DMS53 treated with DMSO at 0.1 percent for 48 hours (cell line): ENCODE measurements around the gene C10orf120.

Experiments
- DNase-seq: peaks from one replicate; lab custom pipeline; 2025; ENCODE audit not compliant: unreplicated experiment; lab: John Stamatoyannopoulos, UW

Gene C10orf120

DNA sequence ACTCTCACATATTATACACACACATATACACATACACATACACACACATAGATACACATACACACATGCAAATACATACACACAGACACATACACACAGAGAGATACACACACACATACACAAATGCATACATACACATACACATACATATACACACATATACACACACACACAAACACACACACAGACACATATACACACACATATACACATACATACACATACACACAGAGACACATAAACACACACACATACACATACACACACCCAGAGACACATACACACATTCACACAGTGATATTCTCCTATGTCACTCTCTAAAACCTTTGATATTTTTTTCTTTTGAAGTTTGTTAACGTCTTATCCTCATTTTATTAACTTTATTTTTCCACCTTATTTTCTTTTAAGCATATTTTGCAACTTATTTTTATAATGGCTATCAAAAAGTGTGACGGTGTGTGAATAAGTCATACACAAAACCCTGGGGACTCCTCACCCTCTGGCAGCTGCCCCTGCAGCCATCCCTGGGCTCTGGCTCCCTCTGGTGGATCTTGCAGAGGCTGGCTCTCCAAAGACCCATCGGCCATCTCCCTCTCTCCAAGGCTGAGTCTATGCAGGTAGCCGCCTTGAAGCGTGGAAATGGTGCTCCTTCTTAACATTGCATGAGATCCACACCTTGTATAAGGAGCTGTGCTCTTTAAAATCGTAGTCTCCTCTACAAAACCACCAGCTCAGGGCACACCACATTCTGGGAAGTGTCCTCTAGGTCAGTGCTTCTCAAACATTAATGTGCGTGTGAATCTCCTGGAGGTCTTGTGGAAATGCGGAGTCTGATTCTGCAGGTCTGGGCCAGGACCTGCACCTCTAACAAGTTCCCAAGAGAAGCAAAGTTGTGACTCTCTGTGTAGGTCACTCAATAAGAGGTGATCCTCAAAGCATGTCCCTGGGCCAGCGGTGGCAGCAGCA lies 4.1 kb upstream of the C10orf120 start:
- DNase-seq = peak; percentile 60

GRCh38 chr10:122702275-122702674 lies 2.6 kb upstream of the C10orf120 start:
- no peak for DNase-seq

DNA sequence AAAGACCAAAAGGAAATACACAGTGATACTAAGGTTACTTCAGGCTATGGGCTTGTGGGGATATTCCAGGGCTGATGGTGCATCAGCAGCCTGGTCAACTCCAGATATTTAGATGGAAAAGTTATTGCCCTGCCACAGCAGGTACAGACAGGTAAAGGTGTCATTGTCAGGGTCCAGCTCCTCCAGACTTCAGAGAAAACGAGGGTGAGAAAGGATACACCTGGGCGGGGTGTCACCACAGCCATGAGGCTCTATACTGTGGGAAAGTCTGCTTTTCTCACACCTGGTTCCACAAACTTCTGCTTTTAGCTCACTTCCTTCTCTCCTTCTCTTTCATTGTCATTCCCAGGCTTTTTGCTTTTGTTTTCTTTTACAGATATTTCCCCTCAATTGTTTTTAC lies 2.0 kb upstream of the C10orf120 start:
- no peak for DNase-seq

DNA sequence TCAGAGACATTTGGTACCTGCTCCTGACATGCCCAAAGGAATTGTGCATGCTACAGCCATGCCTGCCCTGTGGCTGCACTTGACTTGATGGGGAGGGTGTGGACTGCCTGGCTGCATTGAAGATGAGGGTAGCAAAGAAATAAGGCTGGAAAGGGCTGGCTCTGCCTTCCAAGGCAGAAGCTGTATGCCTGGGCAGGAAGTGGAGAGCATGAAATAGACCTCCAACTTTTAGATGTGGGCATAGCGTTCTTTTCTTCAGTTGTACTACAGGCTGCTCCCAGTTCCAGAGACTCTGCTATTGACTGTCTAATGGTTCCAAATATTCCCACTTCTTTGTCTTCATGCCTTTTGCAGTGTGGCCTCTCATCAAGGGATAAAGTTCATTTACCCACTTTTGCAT lies 3.0 kb downstream of the C10orf120 start:
- no peak for DNase-seq

DNA sequence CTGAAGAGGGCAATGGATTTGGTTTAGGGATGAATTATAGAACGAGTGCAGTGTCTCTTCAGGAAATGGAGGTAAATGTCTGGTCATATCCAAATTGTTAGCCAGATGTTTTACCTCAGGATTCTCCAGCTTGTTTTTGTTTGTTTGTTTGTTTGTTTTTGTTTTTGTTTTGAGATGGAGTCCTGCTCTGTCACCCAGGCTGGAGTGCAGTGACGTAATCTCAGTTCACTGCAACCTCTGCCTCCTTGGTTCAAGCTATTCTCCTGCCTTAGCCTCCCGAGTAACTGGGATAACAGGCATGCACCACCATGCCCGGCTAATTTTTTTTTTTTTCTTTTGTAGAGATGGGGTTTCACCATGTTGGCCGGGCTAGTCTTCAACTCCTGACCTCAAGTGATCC lies 6.9 kb downstream of the C10orf120 start:
- no peak for DNase-seq

DNA sequence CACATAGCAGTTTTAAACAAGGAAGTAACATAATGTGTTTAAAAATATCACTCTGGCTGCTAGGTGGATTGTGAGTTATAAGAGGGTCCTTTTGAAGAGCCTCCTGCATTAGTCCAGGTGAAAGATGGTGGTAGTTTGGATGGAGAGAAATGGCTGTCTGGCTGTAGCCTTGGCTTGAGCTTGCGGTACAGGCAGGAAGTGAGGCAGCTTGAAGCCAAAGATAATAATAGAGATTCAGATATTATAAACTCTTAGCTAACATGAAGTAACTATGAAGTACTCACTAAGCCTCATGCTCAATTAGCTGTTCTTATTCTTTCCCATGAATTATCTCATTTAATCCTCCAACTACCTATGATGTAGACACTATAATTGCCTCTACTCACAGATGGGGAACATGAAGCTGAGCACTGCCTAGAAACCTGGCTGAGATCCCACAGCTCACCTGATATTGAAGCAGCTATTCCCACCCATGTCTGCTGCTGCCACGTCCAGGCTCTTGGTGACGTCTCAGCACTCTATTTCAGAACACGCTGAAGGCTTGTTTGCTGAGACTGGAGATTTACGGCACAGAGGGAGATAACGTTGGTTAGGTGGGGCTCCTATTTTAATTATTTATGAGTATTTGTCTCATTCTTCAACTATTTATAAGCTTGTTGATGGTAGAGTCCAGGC lies 10.4 kb downstream of the C10orf120 start:
- no peak for DNase-seq

DNA sequence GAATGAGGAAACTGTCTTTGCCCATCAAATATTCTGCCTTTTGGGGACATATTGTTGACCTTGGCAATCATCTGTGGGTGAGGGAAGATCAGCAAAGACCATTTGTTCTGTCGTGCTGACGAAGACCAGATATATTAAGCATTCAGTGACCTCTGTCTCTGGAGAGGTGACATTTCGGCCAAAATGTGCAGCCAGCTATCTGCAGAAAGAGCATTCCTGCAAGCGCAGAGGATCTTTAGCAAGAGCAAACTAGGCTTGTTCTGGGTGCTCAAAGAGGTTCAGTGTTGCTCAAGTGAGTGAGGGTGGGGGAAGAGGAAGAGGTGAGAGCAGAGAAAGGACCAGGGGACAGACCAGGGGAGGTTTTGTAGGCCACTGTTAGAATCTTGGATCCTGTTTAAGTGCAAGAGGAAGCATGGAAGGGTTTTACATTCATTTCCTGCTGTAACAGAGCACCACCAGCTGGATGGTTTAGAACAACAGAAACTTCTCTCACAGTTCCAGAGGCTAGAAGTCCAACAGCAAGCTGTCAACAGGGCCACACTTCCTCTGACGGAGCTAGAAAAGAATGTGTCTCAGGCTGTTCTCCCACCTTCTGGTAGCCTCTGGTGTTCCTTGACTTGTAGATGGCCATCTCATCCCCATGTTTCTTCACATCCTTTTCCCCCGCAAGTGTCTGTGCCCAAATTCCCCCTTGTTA lies 11.2 kb downstream of the C10orf120 start:
- DNase-seq = peak; percentile 3

DNA sequence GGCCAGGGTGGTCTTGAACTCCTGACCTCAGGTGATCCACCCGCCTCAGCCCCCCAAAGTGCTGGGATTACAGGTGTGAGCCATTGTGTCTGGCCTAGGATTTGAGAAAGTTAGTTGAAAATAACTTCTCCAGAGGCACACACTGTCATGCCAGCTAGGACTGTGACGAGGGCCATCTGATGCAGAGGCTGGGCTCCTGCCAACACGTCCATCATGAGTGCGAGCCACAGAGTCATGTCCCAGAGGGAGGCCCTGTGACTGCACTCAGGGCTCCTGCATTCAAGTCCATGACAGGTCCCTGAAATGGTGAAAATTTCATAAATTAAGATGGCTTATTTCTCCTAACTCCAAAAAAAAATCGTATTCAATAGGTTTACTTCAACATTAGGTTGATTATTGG lies 17.1 kb downstream of the C10orf120 start:
- no peak for DNase-seq

DNA sequence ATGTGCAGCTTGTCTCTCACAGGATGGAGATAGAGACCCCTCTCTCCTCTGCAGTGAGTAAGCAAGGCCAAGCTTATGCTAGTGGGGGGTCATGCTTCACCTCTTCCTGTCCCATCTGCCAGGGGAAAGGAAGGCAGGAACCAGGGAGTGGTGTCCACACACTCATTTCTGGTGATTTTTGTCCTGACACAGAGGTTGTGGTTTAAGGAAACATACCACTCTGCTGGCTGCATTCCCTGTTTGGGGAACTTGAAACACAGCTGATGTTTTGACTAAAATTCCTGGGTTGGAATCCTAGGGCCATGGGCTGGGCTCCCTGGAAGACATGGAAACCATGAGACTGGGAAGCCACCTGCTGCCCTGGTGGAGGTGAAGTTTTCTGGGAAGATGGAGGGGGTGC lies 21.4 kb downstream of the C10orf120 start:
- no peak for DNase-seq

- no peak for DNase-seq
Measured at GRCh38 chr10:122675278-122675677, 24.4 kb downstream of the C10orf120 start.

DNA sequence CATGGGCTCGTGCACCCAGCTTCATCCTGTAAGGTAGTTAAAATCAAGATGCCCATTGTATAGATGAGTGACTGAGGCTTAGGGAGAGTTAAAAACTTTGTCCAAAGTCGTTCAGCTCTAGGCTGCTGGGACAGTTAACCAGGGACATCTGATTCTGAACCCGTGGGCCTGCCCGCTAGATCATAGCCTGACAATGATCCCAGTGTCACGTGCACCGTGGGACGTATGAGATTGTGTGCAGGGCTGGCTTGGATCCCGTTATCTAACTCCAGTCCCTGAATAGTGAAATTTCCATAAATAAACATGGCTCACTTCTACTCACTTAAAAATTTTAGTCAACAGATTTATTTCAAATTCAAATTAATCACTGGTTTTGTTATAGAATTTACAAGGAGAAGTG lies 24.9 kb downstream of the C10orf120 start:
- DNase-seq = no peak

GRCh38 chr10:122673731-122674130 lies 25.9 kb downstream of the C10orf120 start:
- DNase-seq = no peak

DNA sequence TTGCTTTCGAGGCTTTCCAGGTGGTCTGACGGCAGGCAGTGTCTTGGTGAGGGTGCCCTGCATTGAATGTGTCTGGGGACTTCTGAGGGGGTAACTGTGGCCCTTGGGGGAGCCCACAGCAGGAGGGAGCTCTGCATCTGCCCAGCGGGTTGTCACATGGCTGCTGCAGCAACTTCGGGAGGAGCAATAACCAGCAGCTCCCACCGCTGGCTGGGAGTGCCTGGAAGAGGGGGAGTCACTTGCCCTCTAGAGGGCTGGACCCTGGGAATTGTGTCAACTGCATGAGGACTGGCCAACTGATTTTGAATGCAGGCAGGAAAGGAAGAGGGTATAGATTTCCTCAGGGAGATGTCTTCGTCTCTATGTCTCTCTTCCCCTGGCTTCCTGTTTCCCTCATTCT lies 26.4 kb downstream of the C10orf120 start:
- no peak for DNase-seq

- no peak for DNase-seq
Measured at GRCh38 chr10:122672655-122673054, 27.0 kb downstream of the C10orf120 start.

- no peak for DNase-seq
Measured at GRCh38 chr10:122671355-122671754, 28.3 kb downstream of the C10orf120 start.

GRCh38 chr10:122669842-122670241 lies 29.8 kb downstream of the C10orf120 start:
- no peak for DNase-seq

- no peak for DNase-seq
Measured at GRCh38 chr10:122669045-122669444, 30.6 kb downstream of the C10orf120 start.

DNA sequence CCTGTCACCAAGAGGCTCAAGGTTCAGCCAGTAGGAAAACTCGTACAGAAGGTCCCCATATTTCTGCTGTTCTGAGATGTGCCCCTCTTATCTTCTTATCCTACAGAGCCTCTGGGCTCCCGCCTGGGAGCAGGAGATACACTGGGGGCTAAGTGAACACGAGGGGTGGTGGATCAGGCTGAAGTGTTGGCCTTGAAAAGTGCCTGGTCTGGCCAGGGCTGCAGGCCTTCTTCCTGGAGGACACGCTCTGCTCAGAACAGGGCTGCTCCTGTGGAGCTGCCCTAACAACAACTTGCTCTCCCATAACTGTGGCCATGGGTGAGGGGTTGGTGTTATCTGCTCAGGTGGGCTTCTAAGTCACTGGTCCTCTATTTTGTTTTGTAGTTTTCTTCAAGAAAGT lies 33.7 kb downstream of the C10orf120 start:
- DNase-seq = no peak

DNA sequence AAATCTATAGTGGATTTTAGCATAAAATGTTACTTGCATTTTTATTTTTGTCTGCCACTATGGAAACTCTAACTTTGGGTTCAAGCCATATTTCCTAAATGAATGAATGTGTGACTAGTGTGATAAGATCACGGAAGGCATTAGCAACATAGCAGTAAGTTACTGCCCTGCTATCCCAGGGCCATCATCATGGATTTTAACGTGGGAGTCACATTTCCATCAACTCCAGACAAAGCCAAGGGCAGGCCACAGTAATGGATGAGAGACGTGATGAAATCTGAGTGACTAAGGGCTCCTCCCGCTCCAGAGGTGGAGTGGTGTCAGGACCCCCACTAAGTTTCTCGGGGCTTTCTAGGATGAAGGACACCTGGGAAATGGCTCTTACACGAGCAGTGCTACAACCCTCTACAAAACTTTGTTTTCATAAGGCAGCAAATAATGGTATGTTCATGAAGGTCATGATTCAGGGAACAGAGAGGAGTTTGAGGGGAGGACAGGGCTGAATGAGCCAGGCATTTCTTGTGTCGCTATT lies 34.3 kb downstream of the C10orf120 start:
- DNase-seq = no peak

DNA sequence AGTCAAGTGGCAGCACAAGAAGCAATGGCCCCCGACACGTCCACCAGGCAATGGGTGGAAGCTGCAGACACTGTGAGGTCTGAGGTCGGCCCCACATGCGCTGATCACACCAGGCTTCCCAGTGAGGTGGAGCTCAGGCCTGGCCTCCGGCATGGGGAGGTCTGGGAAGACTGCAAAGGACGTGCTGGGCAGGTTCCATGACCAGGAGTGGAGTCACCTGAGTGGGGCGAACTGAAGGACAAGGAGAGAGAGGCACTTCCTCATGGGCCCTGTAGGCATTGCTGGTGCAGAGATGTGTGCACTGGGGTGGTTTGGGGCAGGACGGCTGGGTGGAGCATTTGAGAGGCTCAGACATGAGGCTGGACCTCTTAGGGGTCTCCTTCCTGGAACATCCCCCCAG lies 35.1 kb downstream of the C10orf120 start:
- no peak for DNase-seq

DNA sequence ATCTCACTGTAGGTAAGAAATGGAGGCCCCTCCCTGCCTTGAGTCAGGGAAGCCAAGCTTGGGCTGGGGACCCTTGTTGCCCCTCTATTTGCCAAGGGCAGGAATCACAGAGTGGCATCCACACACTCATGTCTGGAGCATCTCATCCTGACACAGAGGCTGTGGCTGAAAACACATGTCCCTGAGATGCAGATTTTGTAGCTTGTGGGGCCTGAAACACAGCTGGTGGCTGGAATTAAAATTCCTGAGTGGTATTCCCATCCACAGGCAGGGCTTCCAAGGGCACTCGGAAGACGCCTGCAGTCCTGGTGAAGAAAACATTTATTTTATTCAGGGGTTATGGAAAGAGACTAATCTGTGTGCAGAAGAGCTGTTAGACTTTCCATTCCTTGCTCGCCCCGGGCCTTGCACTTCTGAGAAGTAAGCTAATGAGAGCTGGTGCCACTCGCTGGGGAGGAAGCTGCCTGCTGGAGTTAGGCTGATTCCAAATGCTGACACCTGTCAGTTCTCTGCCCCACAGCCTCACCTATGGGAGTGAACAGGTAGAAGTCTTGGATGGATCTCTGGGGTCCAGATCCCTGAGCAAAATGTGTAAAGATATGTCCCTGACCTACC lies 36.0 kb downstream of the C10orf120 start:
- no peak for DNase-seq
